Brain microvascular endothelial cell (primary cell): ENCODE measurements around the gene REEP1.
"Not testable (repeated sequence)": the region's sequence is repeated elsewhere in the genome, so short reads cannot be mapped to it uniquely, and the experiment has no call there.

ENCODE experiments used
- DNase-seq: peaks from one replicate; pipeline ENCODE4 v3.0.0-alpha.2; 2020
- H3K27ac ChIP-seq: fragments of 250-450 bp; sonication (Bioruptor Pico); 2 replicates; pipeline ENCODE4 v1.5.1; 2020; ENCODE audit warnings: mild to moderate bottlenecking, moderate library complexity
- H3K27me3 ChIP-seq: fragments of 250-450 bp; sonication (Bioruptor Pico); replicated peaks from 2 replicates; pipeline ENCODE4 v1.5.1; 2020; ENCODE audit warnings: mild to moderate bottlenecking
- H3K36me3 ChIP-seq: fragments of 250-450 bp; sonication (Bioruptor Pico); replicated peaks from 2 replicates; pipeline ENCODE4 v1.5.1; 2020; ENCODE audit warnings: mild to moderate bottlenecking
- H3K4me3 ChIP-seq: 2 replicates; pipeline ENCODE4 v1.5.1; 2011; ENCODE audit warnings: low read depth, mild to moderate bottlenecking, control low read depth, low read length, moderate library complexity
- CTCF ChIP-seq: IDR thresholded peaks from 2 replicates; pipeline ENCODE4 v1.5.1; 2011; ENCODE audit warnings: low read depth, mild to moderate bottlenecking, moderate library complexity, low read length, control low read depth, inconsistent platforms; ENCODE audit errors: missing control alignments
- in situ Hi-C: cut with HindIII; loops from 2 replicates; pipeline ENCODE4 v1.10.0; 2017; ENCODE audit warnings: low sequenced_read_pairs, low pct_ligation_motif_present

The REEP1 gene

GRCh38 chr2:86357392-86357963 lies 20.1 kb upstream of the REEP1 start:
- Histone ChIP-seq H3K4me3 (no peak overlapping the region), H3K27ac (no peak overlapping the region), H3K27me3 (no peaks in the 10 kb centered on the region), H3K36me3 (no peaks in the 10 kb centered on the region)
- no peak for TF ChIP-seq CTCF
- no peak for DNase-seq
- in situ Hi-C loops = no loop called here

GRCh38 chr2:86352727-86353221 lies 15.3 kb upstream of the REEP1 start:
- in situ Hi-C loops = no loop called here
- no peak for TF ChIP-seq CTCF
- Histone ChIP-seq H3K27ac (no peak overlapping the region), H3K36me3 (no peaks in the 10 kb centered on the region), H3K27me3 (no peaks in the 10 kb centered on the region), H3K4me3 (no peak overlapping the region)
- no peak for DNase-seq

- TF ChIP-seq CTCF = no peak
- H3K27me3 ChIP-seq = no peaks in the 10 kb centered on the region
- no peak overlapping the region for H3K27ac ChIP-seq
- H3K4me3 ChIP-seq = no peak overlapping the region
- in situ Hi-C loops = no loop called here
- no peaks in the 10 kb centered on the region for H3K36me3 ChIP-seq
- DNase-seq = no peak
Measured at GRCh38 chr2:86352137-86352726, 14.8 kb upstream of the REEP1 start.

- in situ Hi-C loops = no loop called here
- H3K27ac ChIP-seq = no peak overlapping the region
- H3K36me3 ChIP-seq = no peaks in the 10 kb centered on the region
- no peak overlapping the region for H3K4me3 ChIP-seq
- no peak for TF ChIP-seq CTCF
- no peaks in the 10 kb centered on the region for H3K27me3 ChIP-seq
- DNase-seq = no peak
Measured at GRCh38 chr2:86350751-86351150, 13.3 kb upstream of the REEP1 start.

GRCh38 chr2:86347401-86347800 lies 10.0 kb upstream of the REEP1 start:
- Histone ChIP-seq H3K4me3 (no peak overlapping the region), H3K36me3 (no peaks in the 10 kb centered on the region), H3K27me3 (no peaks in the 10 kb centered on the region), H3K27ac (no peak overlapping the region)
- no peak for TF ChIP-seq CTCF
- no peak for DNase-seq
- in situ Hi-C loops = no loop called here

- H3K27me3 ChIP-seq, in situ Hi-C loops, H3K36me3 ChIP-seq, DNase-seq, H3K27ac ChIP-seq, H3K4me3 ChIP-seq: not testable (repeated sequence)
Measured at GRCh38 chr2:86345783-86346370, 8.5 kb upstream of the REEP1 start.
